Gastroesophageal sphincter (tissue), 3 donors: ENCODE measurements around the gene MEF2D.

Source experiments
- EP300 ChIP-seq: sonication (generic); formaldehyde crosslinking; IDR thresholded peaks from one replicate; pipeline ENCODE4 v1.6.1; 2017; ENCODE audit warnings: antibody characterized with exemption, mild to moderate bottlenecking
- POLR2A ChIP-seq, 2 donors: fragments of 450-650 bp; IDR thresholded peaks; one replicate each; pipeline ENCODE4 v1.6.1; 2017; ENCODE audit warnings: antibody characterized with exemption in 2 of 2, mild to moderate bottlenecking in 2 of 2, moderate library complexity in 1 of 2
- POLR2AphosphoS5 ChIP-seq: sonication (generic); formaldehyde crosslinking; IDR thresholded peaks from one replicate; pipeline ENCODE4 v1.6.1; 2017; ENCODE audit warnings: antibody characterized with exemption
- TF ChIP-seq, protein P1 (sequence below), 4 experiments: fragments of 200-600 bp in 2 of 4; fragments of 450-650 bp in 2 of 4; sonication (generic) in 1 of 4; IDR thresholded peaks; one replicate each; pipeline ENCODE4 v1.5.1; 2017 to 2019; ENCODE audit warnings: antibody characterized with exemption in 4 of 4, mild to moderate bottlenecking in 2 of 4, moderate library complexity in 2 of 4

DNA sequence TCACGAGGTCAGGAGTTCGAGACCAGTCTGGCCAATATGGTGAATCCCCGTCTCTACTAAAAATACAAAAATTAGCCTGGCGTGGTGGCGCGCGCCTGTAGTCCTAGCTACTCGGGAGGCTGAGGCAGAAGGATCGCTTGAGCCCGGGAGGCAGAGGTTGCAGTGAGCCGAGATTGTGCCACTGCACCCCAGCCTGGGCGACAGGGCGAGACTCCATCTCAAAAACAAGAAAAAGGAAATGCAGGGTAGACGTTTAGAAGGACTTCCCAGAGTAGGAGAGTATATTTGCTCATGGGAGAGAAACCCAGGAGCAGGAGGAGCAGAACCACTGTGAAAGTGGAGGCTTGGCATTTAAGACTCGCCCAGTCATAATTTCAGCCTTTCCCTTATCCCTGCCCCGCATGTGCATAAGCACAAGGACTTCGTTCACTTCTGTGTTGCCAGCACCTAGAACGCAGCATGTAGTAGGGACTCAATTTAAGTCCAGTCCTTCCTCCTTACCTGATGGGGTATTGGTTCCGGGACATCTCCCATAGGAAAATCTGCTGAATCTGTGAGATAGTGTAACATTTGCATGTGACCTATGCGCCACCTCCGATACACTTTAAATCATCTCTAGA lies 5.2 kb upstream of the MEF2D start:
- TF ChIP-seq POLR2A (IDR thresholded peaks at IDR 0.05) (no peak), EP300 (no peak), POLR2AphosphoS5 (no peak)
- TF ChIP-seq, protein P1, sequence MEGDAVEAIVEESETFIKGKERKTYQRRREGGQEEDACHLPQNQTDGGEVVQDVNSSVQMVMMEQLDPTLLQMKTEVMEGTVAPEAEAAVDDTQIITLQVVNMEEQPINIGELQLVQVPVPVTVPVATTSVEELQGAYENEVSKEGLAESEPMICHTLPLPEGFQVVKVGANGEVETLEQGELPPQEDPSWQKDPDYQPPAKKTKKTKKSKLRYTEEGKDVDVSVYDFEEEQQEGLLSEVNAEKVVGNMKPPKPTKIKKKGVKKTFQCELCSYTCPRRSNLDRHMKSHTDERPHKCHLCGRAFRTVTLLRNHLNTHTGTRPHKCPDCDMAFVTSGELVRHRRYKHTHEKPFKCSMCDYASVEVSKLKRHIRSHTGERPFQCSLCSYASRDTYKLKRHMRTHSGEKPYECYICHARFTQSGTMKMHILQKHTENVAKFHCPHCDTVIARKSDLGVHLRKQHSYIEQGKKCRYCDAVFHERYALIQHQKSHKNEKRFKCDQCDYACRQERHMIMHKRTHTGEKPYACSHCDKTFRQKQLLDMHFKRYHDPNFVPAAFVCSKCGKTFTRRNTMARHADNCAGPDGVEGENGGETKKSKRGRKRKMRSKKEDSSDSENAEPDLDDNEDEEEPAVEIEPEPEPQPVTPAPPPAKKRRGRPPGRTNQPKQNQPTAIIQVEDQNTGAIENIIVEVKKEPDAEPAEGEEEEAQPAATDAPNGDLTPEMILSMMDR (IDR thresholded peaks at IDR 0.05) = no peak
